CD4-positive, alpha-beta T cell (primary cell): Measurements from ENCODE around the gene IGFLR1. TPM values are rescaled to one million over a fixed set of nuclear protein-coding genes. Genes with fewer than 3 reads are reported as not detected.
A peak's percentile ranks its signal among the peaks of the same experiment; 100 is the strongest.

Source experiments
- ATAC-seq: fragments of 200-7000 bp; cut with Tn5 transposase; one replicate; pipeline ENCODE4 v1.10.0; 2022; ENCODE audit warnings: mild to moderate bottlenecking; ENCODE audit not compliant: poor library complexity
- CTCF ChIA-PET: fragments of 350-600 bp; sonication (Branson Sonifier 250); formaldehyde crosslinking; loops from one replicate; lab custom pipeline; 2021; ENCODE audit warnings: antibody characterized with exemption, inconsistent platforms; lab: Charles Lee
- POLR2A ChIA-PET: fragments of 350-600 bp; sonication (Branson Sonifier 250); formaldehyde crosslinking; loops from one replicate; lab custom pipeline; 2021; ENCODE audit warnings: antibody characterized with exemption, inconsistent platforms; lab: Charles Lee
- DNase-seq, 14 experiments: peaks; one replicate each; pipeline ENCODE4 v3.0.0-alpha.2; 2013 to 2020; ENCODE audit warnings: mixed read lengths in 2 of 14
- H3K27ac ChIP-seq, 2 donors: one replicate each; pipeline versions ENCODE4 v1.5.1 to v1.7.0; 2013; ENCODE audit warnings: low read length in 2 of 2, low read depth in 1 of 2, mild to moderate bottlenecking in 1 of 2
- H3K27me3 ChIP-seq, 2 experiments: 1 replicate in 1 of 2; 2 replicates in 1 of 2; pipeline versions ENCODE4 v1.6.1 to v1.7.0; 2013; ENCODE audit warnings: low read length in 2 of 2, control low read depth in 1 of 2, mild to moderate bottlenecking in 1 of 2, moderate library complexity in 1 of 2; ENCODE audit not compliant: insufficient read depth in 2 of 2, control insufficient read depth in 1 of 2
- H3K36me3 ChIP-seq: one replicate; pipeline ENCODE4 v1.6.1; 2013; ENCODE audit warnings: low read length, control low read depth; ENCODE audit not compliant: insufficient read depth
- H3K4me1 ChIP-seq: one replicate; pipeline ENCODE4 v1.6.1; 2013; ENCODE audit warnings: low read length, control low read depth; ENCODE audit not compliant: insufficient read depth
- H3K4me3 ChIP-seq: one replicate; pipeline ENCODE4 v1.5.1; 2013; ENCODE audit warnings: mild to moderate bottlenecking, low read length, moderate library complexity
- H3K9me3 ChIP-seq, 2 experiments: 1 replicate in 1 of 2; 2 replicates in 1 of 2; pipeline versions ENCODE4 v1.6.1 to v1.7.0; 2013; ENCODE audit warnings: low read length in 2 of 2, mild to moderate bottlenecking in 2 of 2, control low read depth in 1 of 2, moderate library complexity in 1 of 2; ENCODE audit not compliant: control insufficient read depth in 1 of 2, insufficient read depth in 1 of 2
- H3K27ac Mint-ChIP-seq: one replicate; pipeline ENCODE4 v1.8.0; 2020; ENCODE audit warnings: mixed read lengths
- H3K27me3 Mint-ChIP-seq: one replicate; pipeline ENCODE4 v1.8.0; 2021; ENCODE audit warnings: mixed read lengths
- H3K36me3 Mint-ChIP-seq: one replicate; pipeline ENCODE4 v1.8.0; 2021; ENCODE audit warnings: low read depth, mixed read lengths
- H3K4me1 Mint-ChIP-seq: one replicate; pipeline ENCODE4 v1.8.0; 2021; ENCODE audit warnings: low read depth, mixed read lengths
- H3K4me3 Mint-ChIP-seq: one replicate; pipeline ENCODE4 v1.8.0; 2020; ENCODE audit warnings: mild to moderate bottlenecking, mixed read lengths
- H3K9me3 Mint-ChIP-seq: one replicate; pipeline ENCODE4 v1.8.0; 2020; ENCODE audit warnings: mixed read lengths
- intact Hi-C, 2 experiments: fragments of 100-400 bp; cut with DNase I in 1 of 2; cut with micrococcal nuclease in 1 of 2; formaldehyde crosslinking; loops; one replicate each; pipeline versions ENCODE4 v1.15.1 to v1.9.0; 2023 to 2025; cut with DNase I, micrococcal nuclease
- total RNA-seq, 174 experiments: library from RNA in 2 of 174; stranded (reverse) in 2 of 174; gene quantifications; one replicate each; pipeline ENCODE4 v1.2.3 and lab custom pipeline; 2021 to 2026
- TF ChIP-seq, protein P1 (sequence below): fragments of 200-600 bp; IDR thresholded peaks from one replicate; pipeline ENCODE4 v1.8.0; 2022; ENCODE audit warnings: antibody characterized with exemption, mild to moderate bottlenecking

IGFLR1 gene
- total RNA-seq, 2 experiments from 2014 or later: 40.3 to 43.1 TPM

DNA sequence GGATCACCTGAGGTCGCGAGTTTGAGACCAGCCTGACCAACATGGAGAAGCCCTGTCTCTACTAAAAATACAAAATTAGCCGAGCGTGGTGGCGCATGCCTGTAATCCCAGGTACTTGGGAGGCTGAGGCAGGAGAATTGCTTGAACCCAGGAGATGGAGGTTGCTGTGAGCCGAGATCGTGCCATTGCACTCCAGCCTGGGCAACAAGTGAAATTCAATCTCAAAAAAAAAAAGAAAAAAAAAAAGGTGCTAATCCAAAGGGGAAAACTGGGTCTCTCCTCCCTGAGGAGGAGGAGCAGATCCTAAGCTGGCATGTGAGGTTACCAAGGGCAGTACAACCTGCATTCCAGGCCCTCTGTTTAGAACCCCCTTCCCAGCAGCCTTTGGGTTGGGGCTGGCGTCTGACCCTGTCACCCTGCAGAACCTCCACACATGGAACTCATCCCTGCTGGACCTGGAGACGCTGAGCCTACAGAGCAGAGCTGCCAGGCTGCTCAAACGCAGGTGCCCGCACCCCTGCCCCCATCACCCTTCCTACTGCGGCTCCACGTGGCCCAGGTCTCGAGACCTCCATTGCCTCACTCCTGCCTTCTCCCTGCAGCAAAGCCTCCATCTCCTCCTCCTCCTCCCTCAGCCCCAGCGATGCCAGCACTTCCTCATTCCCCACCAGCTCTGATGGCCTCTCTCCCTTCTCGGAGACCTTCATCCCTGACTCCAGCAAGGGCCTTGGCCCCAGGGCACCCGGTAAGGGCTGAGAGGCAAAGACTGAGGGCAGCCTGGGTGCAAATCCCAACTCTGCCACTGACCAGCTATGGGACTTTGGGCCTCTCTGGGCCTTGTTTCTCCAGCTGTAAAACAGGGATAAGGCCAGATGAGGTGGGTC is 22.4 kb upstream of the IGFLR1 start:
- Histone ChIP-seq H3K36me3 (peaks cover 45% of the 10 kb centered on the region), H3K9me3 (no peaks in the 10 kb centered on the region), H3K27ac (no peak overlapping the region), H3K27me3 (no peaks in the 10 kb centered on the region), H3K4me1 (peaks cover 3% of the 10 kb centered on the region), H3K4me3 (no peak overlapping the region)
- TF ChIP-seq, protein P1, sequence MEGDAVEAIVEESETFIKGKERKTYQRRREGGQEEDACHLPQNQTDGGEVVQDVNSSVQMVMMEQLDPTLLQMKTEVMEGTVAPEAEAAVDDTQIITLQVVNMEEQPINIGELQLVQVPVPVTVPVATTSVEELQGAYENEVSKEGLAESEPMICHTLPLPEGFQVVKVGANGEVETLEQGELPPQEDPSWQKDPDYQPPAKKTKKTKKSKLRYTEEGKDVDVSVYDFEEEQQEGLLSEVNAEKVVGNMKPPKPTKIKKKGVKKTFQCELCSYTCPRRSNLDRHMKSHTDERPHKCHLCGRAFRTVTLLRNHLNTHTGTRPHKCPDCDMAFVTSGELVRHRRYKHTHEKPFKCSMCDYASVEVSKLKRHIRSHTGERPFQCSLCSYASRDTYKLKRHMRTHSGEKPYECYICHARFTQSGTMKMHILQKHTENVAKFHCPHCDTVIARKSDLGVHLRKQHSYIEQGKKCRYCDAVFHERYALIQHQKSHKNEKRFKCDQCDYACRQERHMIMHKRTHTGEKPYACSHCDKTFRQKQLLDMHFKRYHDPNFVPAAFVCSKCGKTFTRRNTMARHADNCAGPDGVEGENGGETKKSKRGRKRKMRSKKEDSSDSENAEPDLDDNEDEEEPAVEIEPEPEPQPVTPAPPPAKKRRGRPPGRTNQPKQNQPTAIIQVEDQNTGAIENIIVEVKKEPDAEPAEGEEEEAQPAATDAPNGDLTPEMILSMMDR: no peak
- no peak for ATAC-seq
- intact Hi-C loops: no loop called here
- Mint-ChIP-seq H3K27ac (no peak overlapping the region), H3K4me1 (peaks cover 3% of the 10 kb centered on the region), H3K4me3 (no peak overlapping the region), H3K9me3 (no peaks in the 10 kb centered on the region), H3K36me3 (peaks cover 34% of the 10 kb centered on the region), H3K27me3 (no peaks in the 10 kb centered on the region)
- ChIA-PET CTCF (interaction anchor here (0.6 kb wide), 1 partner anchor 21 kb away, joined by 3 read pairs; no protein-coding TSS in a partner anchor), POLR2A (interaction anchor here (0.6 kb wide), 1 partner anchor 20 kb away, joined by 3 read pairs; the partner anchor contains the start of gene U2AF1L4)
- DNase-seq: no peak

DNA sequence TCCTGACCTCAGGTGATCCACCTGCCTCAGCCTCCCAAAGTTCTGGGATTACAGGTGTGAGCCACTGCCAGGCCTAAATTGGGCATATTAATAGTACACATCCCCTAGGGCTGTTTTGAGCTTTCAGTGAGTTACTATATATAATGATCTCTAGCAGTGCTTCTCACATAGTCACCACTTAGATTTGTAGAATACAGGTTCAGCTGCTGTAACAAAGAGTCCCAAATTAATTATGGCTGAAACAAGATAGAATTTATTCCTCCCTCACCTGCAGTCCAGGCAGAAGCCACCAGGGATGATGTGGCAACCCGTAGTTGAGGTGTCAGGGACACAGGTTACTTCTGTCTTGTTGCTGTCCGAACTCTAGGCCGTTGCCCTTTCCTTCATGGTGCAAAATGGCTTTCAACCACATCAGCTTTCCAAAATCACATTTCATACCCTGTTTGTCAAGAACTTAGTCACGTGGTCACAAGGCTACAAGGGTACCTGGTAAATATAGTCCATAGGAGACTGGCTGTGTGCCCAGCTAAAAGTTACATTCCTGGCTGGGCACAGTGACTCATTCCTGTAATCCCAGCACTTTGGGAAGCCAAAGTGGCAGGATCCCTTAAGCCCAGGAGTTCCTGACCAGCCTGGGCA is 18.6 kb upstream of the IGFLR1 start:
- no peak for ATAC-seq
- Histone ChIP-seq H3K27me3 (peaks cover 0 to 2% of the 10 kb centered on the region in 2 experiments), H3K9me3 (no peaks in the 10 kb centered on the region), H3K4me3 (no peak overlapping the region), H3K4me1 (peaks cover 36% of the 10 kb centered on the region), H3K27ac (no peak overlapping the region), H3K36me3 (peaks cover 34% of the 10 kb centered on the region)
- ChIA-PET CTCF (no interaction called here), POLR2A (interaction anchor here (1.4 to 1.6 kb wide), 2 partner anchors 11 to 13 kb away, joined by 3 to 4 read pairs; partner anchors contain the start of gene LIN37)
- Mint-ChIP-seq H3K27ac (no peak overlapping the region), H3K4me1 (peaks cover 28% of the 10 kb centered on the region), H3K9me3 (no peaks in the 10 kb centered on the region), H3K4me3 (no peak overlapping the region), H3K36me3 (peaks cover 32% of the 10 kb centered on the region), H3K27me3 (peaks cover 8% of the 10 kb centered on the region)
- TF ChIP-seq, protein P1: no peak
- intact Hi-C loops: no loop called here
- no peak for DNase-seq

- Histone ChIP-seq H3K27me3 (peaks cover 0 to 2% of the 10 kb centered on the region in 2 experiments), H3K36me3 (peaks cover 24% of the 10 kb centered on the region), H3K4me1 (peaks cover 43% of the 10 kb centered on the region), H3K9me3 (no peaks in the 10 kb centered on the region), H3K27ac (no peak overlapping the region), H3K4me3 (no peak overlapping the region)
- Mint-ChIP-seq H3K27me3 (peaks cover 14% of the 10 kb centered on the region), H3K9me3 (no peaks in the 10 kb centered on the region), H3K27ac (peak overlapping the region; percentile 51), H3K4me1 (peaks cover 35% of the 10 kb centered on the region), H3K36me3 (peaks cover 29% of the 10 kb centered on the region), H3K4me3 (peak overlapping the region; percentile 99)
- CTCF ChIA-PET: no interaction called here
- no peak for ATAC-seq
- TF ChIP-seq, protein P1: no peak
- DNase-seq: peak in 1 of 14 experiments; percentile 21
- POLR2A ChIA-PET: interaction anchor here (1.4 to 1.6 kb wide), 2 partner anchors 12 to 13 kb away, joined by 3 to 4 read pairs; partner anchors contain the start of gene LIN37
- intact Hi-C loops: loop anchor here (2.0 to 10.0 kb wide), 6 partner anchors 15 to 925 kb away; partner anchors contain the start of genes ARHGAP33 (in 2 of the 2), COX6B1 (in 1 of the 2), ETV2 (in 1 of the 2) and KMT2B (in 1 of the 2)
These were observed 17.4 kb upstream of the IGFLR1 start for GRCh38 chr19:35759697-35760096.
